Liver (tissue), 9 donors: Measurements from ENCODE around the gene PDZD2. TPM values are rescaled to one million over a fixed set of nuclear protein-coding genes. Genes with fewer than 3 reads are reported as not detected.

Source experiments
- DNase-seq: peaks from one replicate; pipeline ENCODE4 v3.0.0-alpha.2; 2017; ENCODE audit warnings: low spot score
- H3K27ac ChIP-seq, 2 donors: one replicate each; pipeline ENCODE4 v1.7.0; 2013; ENCODE audit warnings: inconsistent platforms in 2 of 2, low read length in 2 of 2, control low read depth in 1 of 2, low read depth in 1 of 2, mild to moderate bottlenecking in 1 of 2
- H3K27me3 ChIP-seq, 4 donors: one replicate each; pipeline versions ENCODE4 v1.6.1 to v1.7.0; 2013; ENCODE audit warnings: low read length in 3 of 4, inconsistent platforms in 1 of 4, mild to moderate bottlenecking in 1 of 4, moderate library complexity in 1 of 4; ENCODE audit not compliant: control insufficient read depth in 4 of 4, insufficient read depth in 4 of 4
- H3K36me3 ChIP-seq, 4 donors: one replicate each; pipeline versions ENCODE4 v1.6.1 to v1.7.0; 2013; ENCODE audit warnings: low read length in 3 of 4, mild to moderate bottlenecking in 3 of 4, low read depth in 1 of 4, moderate library complexity in 1 of 4; ENCODE audit not compliant: control insufficient read depth in 4 of 4, insufficient read depth in 3 of 4
- H3K4me1 ChIP-seq, 4 donors: one replicate each; pipeline versions ENCODE4 v1.6.1 to v1.7.0; 2013; ENCODE audit warnings: low read length in 3 of 4, mild to moderate bottlenecking in 3 of 4, moderate library complexity in 1 of 4; ENCODE audit not compliant: control insufficient read depth in 4 of 4, insufficient read depth in 4 of 4
- H3K4me3 ChIP-seq, 3 donors: one replicate each; pipeline versions ENCODE4 v1.6.1 to v1.7.0; 2013; ENCODE audit warnings: low read length in 3 of 3, control low read depth in 1 of 3, low read depth in 1 of 3, mild to moderate bottlenecking in 1 of 3
- H3K9ac ChIP-seq, 2 donors: one replicate each; pipeline ENCODE4 v1.7.0; 2013; ENCODE audit warnings: low read length in 2 of 2, mild to moderate bottlenecking in 2 of 2, moderate library complexity in 2 of 2, control low read depth in 1 of 2, low read depth in 1 of 2
- H3K9me3 ChIP-seq, 4 donors: one replicate each; pipeline versions ENCODE4 v1.6.1 to v1.7.0; 2013; ENCODE audit warnings: low read length in 3 of 4; ENCODE audit not compliant: control insufficient read depth in 4 of 4
- ATF3 ChIP-seq: IDR thresholded peaks from 2 replicates; pipeline ENCODE4 v1.6.1; 2016; ENCODE audit warnings: antibody characterized with exemption
- EGR1 ChIP-seq, 2 donors: IDR thresholded peaks; 2 replicates each; pipeline ENCODE4 v1.6.1; 2016 to 2018; ENCODE audit warnings: antibody characterized with exemption in 2 of 2, low read depth in 2 of 2
- FOXA1 ChIP-seq: IDR thresholded peaks from 2 replicates; pipeline ENCODE4 v1.6.1; 2016; ENCODE audit warnings: antibody characterized with exemption
- FOXA2 ChIP-seq: IDR thresholded peaks from 2 replicates; pipeline ENCODE4 v1.6.1; 2016; ENCODE audit warnings: antibody characterized with exemption
- GABPA ChIP-seq, 2 donors: IDR thresholded peaks in 1 of 2; conservative IDR thresholded peaks in 1 of 2; 2 replicates each; pipeline ENCODE4 v1.6.1; 2016; ENCODE audit warnings: antibody characterized with exemption in 2 of 2, mild to moderate bottlenecking in 1 of 2, moderate library complexity in 1 of 2
- HNF4A ChIP-seq, 2 donors: conservative IDR thresholded peaks; 2 replicates each; pipeline ENCODE4 v1.6.1; 2016; ENCODE audit warnings: antibody characterized with exemption in 2 of 2, mild to moderate bottlenecking in 2 of 2
- JUND ChIP-seq, 2 donors: IDR thresholded peaks; 2 replicates each; pipeline ENCODE4 v1.6.1; 2016; ENCODE audit warnings: antibody characterized with exemption in 2 of 2
- NR2F2 ChIP-seq: IDR thresholded peaks from 2 replicates; pipeline ENCODE4 v1.6.1; 2016; ENCODE audit warnings: antibody characterized with exemption
- RAD21 ChIP-seq, 2 donors: IDR thresholded peaks; 2 replicates each; pipeline ENCODE4 v1.6.1; 2016; ENCODE audit warnings: antibody characterized with exemption in 2 of 2, mild to moderate bottlenecking in 2 of 2
- SP1 ChIP-seq: IDR thresholded peaks from 2 replicates; pipeline ENCODE4 v1.6.1; 2018; ENCODE audit warnings: antibody characterized with exemption, mild to moderate bottlenecking
- WGBS: extraction: QIAGEN DNeasy Blood & Tissue Kit; methylation state at CpG from one replicate; pipeline ENCODE4 v1.1.7; 2013; 5-methylcytosine and 5-hydroxymethylcytosine counted together
- polyA plus RNA-seq, 2 donors: library from polyadenylated mRNA; stranded (reverse) in 1 of 2; unstranded in 1 of 2; fragments of 200-250 nt in 1 of 2; fragments of >200 nt in 1 of 2; fragmentation: Nextera tagmentation in 1 of 2; extraction: Ambion mirVana in 1 of 2; gene quantifications; one replicate each; pipeline versions ENCODE4 v1.2.1 to v1.2.3, GENCODE V29; 2013 to 2015
- total RNA-seq, 2 donors: library from RNA; depleted of rRNA; stranded (reverse); fragments of >200 nt; gene quantifications; one replicate each; pipeline ENCODE4 v1.2.3, GENCODE V29; 2014
- TF ChIP-seq, protein P1 (sequence below): IDR thresholded peaks from 2 replicates; pipeline ENCODE4 v1.6.1; 2016; ENCODE audit warnings: antibody characterized with exemption, mild to moderate bottlenecking
- TF ChIP-seq, protein P2 (sequence below): IDR thresholded peaks from 2 replicates; pipeline ENCODE4 v1.6.1; 2016; ENCODE audit warnings: antibody characterized with exemption
- TF ChIP-seq, protein P3 (sequence below): fragments of 150-350 bp; IDR thresholded peaks from 2 replicates; pipeline ENCODE4 v1.5.1; 2017; ENCODE audit warnings: improper control_type of control experiment, low read depth, low read length; ENCODE audit not compliant: missing input control
- donor health status: healthy.
- donor health status: healthy.
- donor health status: healthy.
- donor health status: healthy.
- donor health status: healthy.

PDZD2 gene
- total and polyA plus RNA-seq, 4 donors, result 0.27 to 1.1 (median 0.54) TPM

DNA sequence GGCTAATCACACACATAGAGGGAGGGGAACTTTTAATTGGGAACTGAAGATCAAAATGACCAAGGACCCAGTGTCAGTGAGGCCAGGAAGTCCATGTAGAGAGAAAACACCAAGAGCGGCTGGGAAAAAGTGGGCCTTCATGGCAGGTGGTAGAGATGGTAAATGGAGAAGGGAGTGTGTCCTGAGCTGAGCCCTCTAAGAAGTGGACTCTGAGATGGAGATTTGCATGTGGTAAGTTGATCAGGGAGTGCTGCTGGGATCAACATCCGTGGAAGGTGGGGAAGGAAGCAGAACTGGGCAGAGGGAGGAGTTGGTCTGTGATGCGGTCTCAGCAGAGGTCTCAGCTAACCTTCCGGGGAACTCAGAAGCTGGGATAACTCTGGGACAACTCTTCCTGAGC is 18.9 kb upstream of the PDZD2 start:
- WGBS, result 71% methylated on average over 4 of the region's 4 CpGs
- DNase-seq, result no peak

DNA sequence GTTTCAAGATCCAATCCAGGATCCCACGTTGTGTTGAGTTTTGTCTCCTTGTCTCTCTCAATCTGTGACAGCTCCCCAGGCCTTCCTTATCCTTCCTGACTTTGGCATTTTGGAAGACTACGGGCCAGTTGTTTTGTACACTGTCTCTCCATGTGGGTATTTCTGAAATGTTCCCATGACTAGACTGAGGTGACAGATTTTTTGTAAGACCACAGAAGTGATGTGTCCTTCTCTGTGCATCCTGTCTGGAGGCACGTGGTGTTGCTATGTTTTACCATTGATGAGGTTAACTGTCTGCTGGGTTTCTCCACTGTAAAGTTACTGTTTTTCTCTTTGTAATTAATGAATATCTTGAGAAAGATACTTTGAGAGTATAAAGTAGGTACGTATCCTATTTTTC is 15.7 kb upstream of the PDZD2 start:
- no peak for DNase-seq
- Histone ChIP-seq H3K27ac (no peak overlapping the region), H3K4me3 (no peak overlapping the region), H3K9me3 (no peaks in the 10 kb centered on the region), H3K9ac (no peak overlapping the region), H3K27me3 (peaks cover 0 to 2% (median 0%) of the 10 kb centered on the region in 4 donors), H3K4me1 (no peaks in the 10 kb centered on the region), H3K36me3 (no peaks in the 10 kb centered on the region)
- TF ChIP-seq EGR1 (IDR thresholded peaks at IDR 0.05; ENCODE audit: low read depth in 2 of 2) (no peak), RAD21 (IDR thresholded peaks at IDR 0.05) (no peak), NR2F2 (no peak)
- TF ChIP-seq, protein P1, sequence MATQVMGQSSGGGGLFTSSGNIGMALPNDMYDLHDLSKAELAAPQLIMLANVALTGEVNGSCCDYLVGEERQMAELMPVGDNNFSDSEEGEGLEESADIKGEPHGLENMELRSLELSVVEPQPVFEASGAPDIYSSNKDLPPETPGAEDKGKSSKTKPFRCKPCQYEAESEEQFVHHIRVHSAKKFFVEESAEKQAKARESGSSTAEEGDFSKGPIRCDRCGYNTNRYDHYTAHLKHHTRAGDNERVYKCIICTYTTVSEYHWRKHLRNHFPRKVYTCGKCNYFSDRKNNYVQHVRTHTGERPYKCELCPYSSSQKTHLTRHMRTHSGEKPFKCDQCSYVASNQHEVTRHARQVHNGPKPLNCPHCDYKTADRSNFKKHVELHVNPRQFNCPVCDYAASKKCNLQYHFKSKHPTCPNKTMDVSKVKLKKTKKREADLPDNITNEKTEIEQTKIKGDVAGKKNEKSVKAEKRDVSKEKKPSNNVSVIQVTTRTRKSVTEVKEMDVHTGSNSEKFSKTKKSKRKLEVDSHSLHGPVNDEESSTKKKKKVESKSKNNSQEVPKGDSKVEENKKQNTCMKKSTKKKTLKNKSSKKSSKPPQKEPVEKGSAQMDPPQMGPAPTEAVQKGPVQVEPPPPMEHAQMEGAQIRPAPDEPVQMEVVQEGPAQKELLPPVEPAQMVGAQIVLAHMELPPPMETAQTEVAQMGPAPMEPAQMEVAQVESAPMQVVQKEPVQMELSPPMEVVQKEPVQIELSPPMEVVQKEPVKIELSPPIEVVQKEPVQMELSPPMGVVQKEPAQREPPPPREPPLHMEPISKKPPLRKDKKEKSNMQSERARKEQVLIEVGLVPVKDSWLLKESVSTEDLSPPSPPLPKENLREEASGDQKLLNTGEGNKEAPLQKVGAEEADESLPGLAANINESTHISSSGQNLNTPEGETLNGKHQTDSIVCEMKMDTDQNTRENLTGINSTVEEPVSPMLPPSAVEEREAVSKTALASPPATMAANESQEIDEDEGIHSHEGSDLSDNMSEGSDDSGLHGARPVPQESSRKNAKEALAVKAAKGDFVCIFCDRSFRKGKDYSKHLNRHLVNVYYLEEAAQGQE, result no peak
- whole genome bisulfite sequencing, result 78% methylated on average over 4 of the region's 4 CpGs

More for the DNA sequence above, 18.9 kb upstream of the PDZD2 start:
- Histone ChIP-seq H3K9me3 (no peaks in the 10 kb centered on the region), H3K4me3 (no peak overlapping the region), H3K36me3 (no peaks in the 10 kb centered on the region), H3K27me3 (peaks cover 0 to 2% (median 0%) of the 10 kb centered on the region in 4 donors), H3K27ac (no peak overlapping the region), H3K4me1 (no peaks in the 10 kb centered on the region), H3K9ac (no peak overlapping the region)
- TF ChIP-seq RAD21 (IDR thresholded peaks at IDR 0.05) (no peak), FOXA1 (no peak), FOXA2 (no peak), HNF4A (conservative IDR thresholded peaks at IDR 0.05) (no peak)
- TF ChIP-seq, protein P2, sequence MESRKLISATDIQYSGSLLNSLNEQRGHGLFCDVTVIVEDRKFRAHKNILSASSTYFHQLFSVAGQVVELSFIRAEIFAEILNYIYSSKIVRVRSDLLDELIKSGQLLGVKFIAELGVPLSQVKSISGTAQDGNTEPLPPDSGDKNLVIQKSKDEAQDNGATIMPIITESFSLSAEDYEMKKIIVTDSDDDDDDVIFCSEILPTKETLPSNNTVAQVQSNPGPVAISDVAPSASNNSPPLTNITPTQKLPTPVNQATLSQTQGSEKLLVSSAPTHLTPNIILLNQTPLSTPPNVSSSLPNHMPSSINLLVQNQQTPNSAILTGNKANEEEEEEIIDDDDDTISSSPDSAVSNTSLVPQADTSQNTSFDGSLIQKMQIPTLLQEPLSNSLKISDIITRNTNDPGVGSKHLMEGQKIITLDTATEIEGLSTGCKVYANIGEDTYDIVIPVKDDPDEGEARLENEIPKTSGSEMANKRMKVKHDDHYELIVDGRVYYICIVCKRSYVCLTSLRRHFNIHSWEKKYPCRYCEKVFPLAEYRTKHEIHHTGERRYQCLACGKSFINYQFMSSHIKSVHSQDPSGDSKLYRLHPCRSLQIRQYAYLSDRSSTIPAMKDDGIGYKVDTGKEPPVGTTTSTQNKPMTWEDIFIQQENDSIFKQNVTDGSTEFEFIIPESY, result no peak
- TF ChIP-seq, protein P3, sequence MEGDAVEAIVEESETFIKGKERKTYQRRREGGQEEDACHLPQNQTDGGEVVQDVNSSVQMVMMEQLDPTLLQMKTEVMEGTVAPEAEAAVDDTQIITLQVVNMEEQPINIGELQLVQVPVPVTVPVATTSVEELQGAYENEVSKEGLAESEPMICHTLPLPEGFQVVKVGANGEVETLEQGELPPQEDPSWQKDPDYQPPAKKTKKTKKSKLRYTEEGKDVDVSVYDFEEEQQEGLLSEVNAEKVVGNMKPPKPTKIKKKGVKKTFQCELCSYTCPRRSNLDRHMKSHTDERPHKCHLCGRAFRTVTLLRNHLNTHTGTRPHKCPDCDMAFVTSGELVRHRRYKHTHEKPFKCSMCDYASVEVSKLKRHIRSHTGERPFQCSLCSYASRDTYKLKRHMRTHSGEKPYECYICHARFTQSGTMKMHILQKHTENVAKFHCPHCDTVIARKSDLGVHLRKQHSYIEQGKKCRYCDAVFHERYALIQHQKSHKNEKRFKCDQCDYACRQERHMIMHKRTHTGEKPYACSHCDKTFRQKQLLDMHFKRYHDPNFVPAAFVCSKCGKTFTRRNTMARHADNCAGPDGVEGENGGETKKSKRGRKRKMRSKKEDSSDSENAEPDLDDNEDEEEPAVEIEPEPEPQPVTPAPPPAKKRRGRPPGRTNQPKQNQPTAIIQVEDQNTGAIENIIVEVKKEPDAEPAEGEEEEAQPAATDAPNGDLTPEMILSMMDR, result no peak

DNA sequence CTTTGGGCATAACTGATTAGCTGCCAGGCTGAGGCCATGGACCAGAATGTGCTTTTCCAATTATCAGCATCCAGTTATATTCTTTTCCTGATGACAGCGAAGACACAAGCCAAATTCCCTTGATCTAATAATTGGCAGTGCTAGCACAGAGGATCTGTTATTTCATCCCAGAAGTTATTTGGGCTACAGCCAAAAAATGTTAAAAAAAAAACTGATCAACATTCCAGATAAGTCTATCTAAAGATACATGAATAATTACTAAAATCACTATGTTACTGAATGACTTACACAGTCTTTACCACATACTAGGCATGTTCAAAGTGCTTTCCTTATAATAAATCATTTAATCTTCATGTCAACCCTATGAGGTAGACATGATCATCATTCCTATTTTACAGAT is 13.5 kb upstream of the PDZD2 start:
- H3K4me3 ChIP-seq, result no peak overlapping the region
- no peak overlapping the region for H3K9ac ChIP-seq
- TF ChIP-seq JUND (IDR thresholded peaks at IDR 0.05), result no peak
- TF ChIP-seq, protein P2, result no peak
- no peak for TF ChIP-seq GABPA (IDR thresholded peaks at IDR 0.05 in 1 of 2, conservative IDR thresholded peaks at IDR 0.05 in 1 of 2)
- no peak for TF ChIP-seq ATF3
- TF ChIP-seq HNF4A (conservative IDR thresholded peaks at IDR 0.05), result no peak
- no peak for TF ChIP-seq SP1
- no peaks in the 10 kb centered on the region for H3K4me1 ChIP-seq
- WGBS, result 90% methylated on average over 1 of the region's 1 CpG
- H3K36me3 ChIP-seq, result no peaks in the 10 kb centered on the region
- H3K9me3 ChIP-seq, result no peaks in the 10 kb centered on the region
- no peak for DNase-seq
- H3K27ac ChIP-seq, result no peak overlapping the region
- no peaks in the 10 kb centered on the region for H3K27me3 ChIP-seq
